ENCODE results near the gene COMMD1.
"Not testable (repeated sequence)": the region's sequence is repeated elsewhere in the genome, so short reads cannot be mapped to it uniquely, and the experiment has no call there.

Gene COMMD1

DNA sequence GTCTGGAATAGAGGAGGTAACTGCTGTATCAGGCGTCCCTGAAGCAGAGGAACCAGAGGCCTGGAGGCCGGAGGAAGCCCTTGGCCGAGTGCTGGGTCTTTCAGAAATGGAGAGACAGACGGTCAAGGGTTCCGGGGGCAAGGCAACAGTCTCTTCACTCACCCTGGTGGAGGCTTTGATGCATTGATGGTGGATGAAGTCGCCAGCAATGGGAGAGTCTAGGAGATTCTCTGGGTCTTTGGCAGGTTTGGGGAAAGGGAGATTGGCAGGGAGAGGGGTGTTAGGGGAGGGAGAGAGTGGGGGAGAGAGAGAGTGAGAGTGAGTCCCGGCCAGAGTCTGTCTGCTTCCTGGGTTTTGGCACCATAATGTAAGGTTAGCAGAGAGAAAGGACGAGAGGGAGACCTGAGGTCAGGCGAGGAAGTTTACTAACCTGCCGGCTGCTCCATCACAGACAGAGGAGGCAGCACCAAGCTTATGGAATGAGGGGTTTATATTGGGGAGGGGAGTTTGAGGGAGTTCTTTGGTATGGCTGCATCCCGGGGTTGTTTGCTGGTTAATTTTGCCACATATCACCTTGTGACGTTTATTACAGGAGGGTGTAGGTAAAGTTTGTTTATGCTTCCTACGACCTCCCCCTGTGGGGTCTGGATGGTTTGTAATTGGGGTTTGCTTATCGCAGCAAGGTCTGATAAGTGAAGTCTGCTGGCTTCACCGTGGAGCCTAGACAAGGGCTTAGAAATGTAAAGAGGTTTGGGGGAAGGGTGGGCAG is 19.6 kb downstream of the COMMD1 start:
- DNase-seq (ENCODE audit: low read depth in 1 of 2, low spot score in 1 of 2): no peak

DNA sequence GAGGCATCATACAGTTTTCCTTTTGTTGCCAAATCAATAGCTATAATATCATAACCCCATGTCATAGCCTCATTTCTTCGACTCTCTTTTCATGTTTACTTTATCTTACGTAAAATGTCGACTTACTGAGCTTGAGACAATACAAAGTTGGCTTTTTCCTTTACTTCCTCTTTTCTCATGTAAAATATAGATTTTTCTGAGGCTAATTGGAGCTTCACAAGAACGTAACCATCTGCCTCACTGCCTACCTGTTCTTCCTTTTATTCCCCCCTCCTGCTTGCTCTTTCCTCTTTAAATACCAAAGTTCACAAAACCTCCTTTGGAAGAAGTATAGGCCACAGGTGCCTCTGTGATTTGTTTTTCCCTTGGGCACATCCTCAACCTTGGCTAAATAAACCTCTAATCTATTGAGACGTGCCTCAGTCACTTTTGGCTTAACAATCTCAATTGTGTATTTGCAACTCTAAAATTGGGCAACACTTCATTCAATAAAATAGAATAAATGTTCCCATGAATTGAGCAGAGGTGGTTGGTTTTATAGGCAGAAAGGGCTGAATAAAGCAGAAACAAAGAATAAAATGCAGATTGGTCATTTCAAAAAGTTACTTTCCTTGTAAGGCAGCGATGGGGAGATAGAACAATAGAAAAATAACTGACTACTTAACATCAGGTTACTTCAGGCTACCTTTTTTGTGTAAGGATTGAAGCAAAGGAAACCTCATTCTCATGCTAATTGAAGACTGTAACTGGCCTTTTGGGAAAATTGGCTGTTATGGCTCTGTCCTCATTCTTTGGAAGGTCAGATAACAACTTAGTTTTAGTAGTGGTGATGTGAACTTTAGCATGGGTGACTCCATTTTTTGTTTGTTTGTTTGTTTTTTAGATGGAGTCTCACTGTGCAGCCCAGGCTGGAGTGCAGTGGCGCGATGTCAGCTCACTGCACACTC is 21.3 kb downstream of the COMMD1 start:
- DNase-seq (ENCODE audit: low read depth in 1 of 2, low spot score in 1 of 2): no peak

DNA sequence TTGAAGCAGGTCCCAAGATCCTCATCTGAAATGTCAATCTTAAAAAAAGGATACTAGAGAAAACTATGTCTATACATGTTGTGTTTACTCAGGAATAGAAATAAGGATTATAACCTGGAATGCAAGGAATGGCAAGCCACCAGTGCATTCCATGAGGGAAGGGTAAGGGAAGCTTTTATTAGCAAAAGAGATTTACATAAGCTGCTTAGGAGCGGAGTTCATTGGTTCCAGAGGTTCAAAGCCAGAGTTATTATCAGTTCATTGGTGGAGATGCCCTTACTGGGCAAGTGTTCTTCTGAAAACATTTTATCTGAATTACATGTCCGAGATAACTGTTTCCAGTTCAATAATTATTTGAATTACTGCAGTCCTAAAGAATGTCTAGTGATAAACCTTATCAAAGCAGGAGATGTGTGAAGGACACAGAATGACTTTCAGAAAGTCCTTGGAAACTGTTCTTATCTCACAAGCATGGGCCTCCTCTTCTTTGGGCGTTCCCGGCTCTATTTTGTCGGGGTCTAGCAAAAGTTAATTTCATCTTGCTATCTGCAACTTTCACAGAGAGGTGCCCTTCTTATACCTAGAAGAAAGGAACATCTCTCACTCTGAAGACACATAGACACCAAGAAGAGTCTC is 23.5 kb downstream of the COMMD1 start:
- DNase-seq (ENCODE audit: low read depth in 1 of 2, low spot score in 1 of 2): no peak

DNA sequence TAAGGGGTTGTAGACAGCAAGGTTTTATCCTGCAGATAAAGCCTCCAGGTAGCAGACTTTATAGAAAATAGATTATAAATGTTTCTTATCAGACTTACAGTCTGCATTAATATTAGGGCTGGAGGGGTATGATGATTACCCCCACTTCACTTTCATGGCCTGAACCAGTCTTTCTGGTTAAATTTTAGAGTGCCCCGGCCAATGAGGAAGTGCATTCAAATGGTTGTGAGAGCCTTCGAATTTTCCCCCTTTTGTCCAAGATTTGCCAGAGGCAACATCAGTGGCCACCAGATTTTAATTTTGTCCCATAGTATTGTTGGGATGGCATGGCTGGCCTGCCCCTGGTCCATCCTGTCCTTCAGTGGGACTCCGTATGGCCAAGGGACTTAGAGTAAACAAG is 31.6 kb downstream of the COMMD1 start:
- DNase-seq (ENCODE audit: low read depth in 1 of 2, low spot score in 1 of 2): no peak

DNA sequence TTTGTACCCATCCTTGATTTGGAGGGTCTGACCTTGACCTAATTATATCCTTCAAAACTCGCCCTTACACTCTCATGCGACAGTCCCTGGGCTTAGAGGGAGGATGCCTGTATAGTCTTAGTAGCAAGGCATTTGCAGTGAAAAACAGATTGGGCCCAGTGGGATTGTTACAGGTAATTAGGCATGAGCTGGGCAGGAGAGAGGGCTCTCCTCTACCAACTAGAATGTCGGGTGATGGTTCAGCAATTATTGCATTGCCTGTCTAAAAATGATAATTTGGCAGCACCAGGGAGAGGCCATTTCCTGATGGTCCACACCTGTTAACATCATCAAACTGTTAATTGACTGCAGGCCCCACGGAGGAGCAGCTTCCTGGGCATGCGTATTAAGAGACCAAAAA is 32.4 kb downstream of the COMMD1 start:
- no peak for DNase-seq (ENCODE audit: low read depth in 1 of 2, low spot score in 1 of 2)

DNA sequence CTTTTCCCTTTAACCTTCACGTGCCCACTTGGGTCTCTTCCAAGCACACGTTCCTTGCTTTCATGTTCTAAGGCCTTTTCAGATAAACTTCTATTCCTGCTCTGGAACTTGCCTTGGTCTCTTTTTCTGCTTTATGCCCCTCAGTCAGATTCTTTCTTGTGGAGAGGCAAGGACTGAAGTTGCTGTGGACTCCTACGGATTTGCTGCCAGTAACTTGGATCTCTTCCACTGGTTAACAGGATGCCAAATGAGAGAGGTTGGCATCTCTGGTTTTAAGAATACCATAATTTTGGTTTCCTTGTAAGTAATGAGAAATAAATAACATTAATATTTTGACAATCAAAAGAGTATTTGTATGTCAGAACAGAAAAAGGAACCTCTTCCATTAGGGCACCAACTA is 33.0 kb downstream of the COMMD1 start:
- no peak for DNase-seq (ENCODE audit: low read depth in 1 of 2, low spot score in 1 of 2)

DNA sequence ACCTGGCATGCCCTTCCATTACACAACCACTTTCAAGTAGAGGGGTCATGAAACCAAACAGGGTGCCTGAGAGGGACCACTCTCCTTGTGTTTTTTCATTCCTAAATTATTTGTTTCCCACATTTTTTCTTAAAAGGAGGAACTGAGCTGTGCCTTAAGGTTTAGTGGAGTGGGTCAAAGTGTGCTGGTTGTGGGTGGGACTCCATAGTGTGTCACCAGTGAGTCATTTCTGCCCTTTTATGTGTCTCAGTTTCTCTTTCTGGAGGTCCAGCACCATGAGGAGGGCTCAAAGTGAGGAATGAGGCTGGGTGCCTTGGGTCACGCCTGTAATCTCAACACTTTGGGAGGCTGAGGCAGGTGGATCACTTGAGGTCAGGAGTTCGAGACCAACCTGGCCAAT is 37.8 kb downstream of the COMMD1 start:
- DNase-seq (ENCODE audit: low read depth in 1 of 2, low spot score in 1 of 2): no peak

DNA sequence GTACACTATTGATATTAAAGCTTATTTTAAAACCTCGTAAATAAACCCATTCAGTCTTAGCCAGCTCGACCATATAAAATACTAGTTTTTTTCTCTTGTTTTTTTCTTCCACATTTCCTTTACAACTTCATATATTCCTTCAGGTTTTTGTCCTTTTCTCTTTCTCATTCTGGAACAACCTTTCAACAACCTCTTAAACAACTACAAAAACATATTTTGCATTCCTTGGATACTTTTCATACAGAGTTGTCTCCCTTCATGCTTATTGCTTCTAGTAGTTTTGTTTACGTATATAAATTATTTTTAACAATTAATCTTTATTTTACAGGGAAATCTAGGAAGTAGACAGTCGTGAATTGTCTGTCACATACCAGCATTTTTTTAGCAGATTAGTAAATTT is 41.2 kb downstream of the COMMD1 start:
- DNase-seq (ENCODE audit: low read depth in 1 of 2, low spot score in 1 of 2): no peak

DNA sequence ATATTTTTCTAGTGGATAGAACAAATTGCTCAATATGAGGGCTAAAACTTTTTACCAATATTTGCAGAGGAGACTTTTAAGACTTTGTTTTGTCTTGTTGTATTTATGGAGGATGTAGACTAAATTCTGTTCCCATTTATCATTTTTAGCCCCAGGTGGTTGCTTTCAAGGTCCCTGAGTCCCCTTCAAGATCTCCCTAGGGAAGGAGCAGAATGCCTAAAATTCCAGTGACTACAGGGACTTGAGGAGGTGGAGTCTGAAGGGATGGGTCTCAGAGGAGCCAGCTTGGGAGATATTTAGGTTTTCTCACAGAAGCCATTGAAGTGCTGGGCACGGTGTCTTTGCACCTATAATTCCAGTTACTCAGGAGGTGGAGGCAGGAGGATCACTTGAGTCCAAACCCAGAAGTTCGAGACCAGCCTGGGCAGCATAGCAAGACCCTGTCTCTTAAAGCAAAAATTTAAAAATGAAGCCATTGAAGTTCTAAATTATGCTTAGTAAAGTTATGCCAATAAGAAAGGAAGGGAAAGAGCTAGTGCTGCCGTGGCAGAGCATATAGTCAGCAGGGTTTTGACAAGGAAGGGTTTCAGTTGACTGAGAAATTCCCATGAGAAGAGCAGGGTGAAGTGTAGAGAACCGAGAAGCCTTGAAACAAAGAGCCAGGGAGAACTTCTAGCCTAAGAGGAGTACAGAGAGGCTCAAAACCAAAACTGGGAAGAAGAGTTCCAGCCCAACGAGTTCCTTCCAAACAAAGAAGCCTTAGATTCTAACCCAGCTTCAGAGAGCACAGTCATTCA is 43.4 kb downstream of the COMMD1 start:
- DNase-seq (ENCODE audit: low read depth in 1 of 2, low spot score in 1 of 2): no peak

DNA sequence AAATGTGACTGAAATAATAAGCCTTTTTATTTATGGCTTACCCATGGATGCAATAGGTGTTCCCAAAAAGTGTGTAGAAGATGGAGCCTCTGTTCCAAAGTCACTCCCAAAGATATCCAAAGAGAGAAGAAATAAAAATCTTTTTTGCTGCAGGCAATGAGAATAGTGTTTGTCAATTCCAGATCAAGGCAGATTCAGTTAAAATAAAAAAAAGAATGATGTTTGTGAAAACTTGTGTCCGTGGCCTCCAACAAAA is 43.9 kb downstream of the COMMD1 start:
- DNase-seq (ENCODE audit: low read depth in 1 of 2, low spot score in 1 of 2): no peak

DNA sequence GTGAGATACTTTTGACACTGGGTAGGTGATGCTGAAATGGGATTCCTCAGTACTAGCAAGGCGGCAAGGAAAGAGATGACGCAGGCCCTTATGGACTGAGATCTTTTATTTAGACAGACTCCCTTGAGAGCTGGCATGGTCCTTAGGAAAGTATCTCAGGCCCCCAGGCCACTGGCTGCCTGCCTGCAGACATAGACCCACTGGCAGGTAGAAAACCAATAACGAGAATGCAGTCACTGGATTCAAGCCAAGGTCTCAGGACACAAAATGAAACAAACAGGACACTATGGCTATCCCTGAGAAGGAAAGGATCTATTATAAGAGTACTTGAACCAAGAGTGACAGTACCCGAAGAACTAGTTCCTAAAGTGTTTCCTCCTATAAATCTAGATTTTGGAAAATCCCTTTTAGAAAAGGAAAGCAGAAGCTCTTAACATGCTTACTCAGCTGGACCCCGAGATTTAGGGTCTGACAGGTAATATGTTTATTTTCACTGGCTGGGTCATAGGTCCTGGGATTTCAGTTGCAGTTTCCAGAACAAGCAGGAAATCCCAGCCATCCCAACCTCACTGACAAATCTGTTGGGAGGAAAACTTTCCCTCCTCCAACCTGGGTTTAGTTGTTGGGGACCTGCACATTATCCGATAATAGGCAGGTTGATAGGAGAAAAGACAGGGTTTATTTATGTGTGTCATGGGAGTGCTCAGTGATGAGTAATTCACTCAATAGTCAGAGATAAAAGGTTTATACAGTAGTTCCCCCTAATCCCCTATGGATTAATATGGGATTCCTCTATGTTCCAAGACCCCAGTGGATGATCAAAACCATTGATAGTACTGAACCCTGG is 44.5 kb downstream of the COMMD1 start:
- no peak for DNase-seq (ENCODE audit: low read depth in 1 of 2, low spot score in 1 of 2)

DNA sequence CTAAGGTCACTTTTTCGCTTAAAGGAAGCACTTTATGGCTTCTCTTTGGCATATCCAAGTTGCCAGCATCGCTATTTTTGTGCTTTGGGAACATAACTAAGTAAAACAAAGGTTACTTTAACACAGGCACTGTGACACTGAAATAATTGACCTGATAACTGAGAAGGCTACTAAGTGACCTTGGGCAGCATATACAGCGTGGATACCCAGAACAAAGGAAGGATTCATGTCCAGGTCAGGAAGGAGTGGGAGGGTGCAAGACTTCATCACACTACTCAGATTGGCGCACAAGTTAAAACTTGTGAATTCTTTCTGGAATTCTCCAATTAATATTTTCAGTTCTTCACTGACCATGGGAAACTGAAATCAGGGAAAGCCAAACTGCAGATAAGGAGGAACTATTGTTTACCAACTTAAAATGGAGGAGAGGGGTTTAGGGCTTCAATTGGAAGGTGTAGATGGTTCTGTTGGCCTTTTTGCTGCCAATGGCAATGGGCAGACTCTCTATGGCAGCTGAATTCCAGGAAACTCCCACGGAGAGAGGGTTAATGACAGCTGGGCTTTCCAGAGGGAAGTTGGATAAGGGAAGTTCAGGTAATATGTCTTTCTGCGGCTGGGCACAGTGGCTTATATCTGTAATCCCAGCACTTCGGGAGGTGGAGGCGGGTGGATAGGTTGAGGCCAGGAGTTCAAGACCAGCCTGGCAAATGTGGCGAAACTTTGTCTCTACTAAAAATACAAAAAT is 45.3 kb downstream of the COMMD1 start:
- no peak for DNase-seq (ENCODE audit: low read depth in 1 of 2, low spot score in 1 of 2)

DNA sequence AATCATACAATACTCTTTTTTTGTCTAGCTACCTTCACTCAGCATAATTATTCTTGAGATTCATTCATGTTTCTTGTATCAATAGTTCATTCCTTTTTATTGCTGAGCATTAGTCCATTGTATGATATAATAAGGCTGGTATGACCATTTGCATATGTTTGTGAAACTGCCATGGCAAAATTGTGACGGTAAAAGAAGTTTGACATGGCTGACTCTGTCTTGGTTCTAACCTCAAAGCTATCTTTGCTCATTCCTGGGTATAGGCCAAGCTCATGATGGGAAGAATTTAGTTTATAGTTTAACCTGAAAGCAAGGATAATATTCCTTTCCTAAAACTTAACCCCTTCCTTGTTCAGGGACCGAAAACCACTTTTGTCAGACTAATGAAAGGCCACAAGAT is 46.4 kb downstream of the COMMD1 start:
- DNase-seq (ENCODE audit: low read depth in 1 of 2, low spot score in 1 of 2): no peak

DNA sequence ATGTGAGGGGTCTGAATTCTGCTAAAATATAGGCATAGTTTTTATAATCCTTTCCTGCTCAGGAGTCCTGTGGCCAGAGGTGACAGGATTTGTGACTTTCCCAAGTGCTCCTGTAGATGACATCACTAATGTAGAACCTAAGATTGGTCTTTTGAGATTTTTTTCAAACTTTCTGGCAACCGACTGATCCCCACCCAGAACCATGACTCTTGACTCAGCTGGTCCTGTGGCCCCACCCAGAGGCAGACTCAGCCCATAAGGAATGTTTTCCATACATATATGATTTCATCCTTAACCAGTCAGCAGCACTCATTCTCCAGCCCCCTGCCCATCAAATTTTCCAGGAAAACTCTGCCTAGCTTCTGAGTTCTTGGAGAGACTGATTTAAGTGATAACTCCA is 46.8 kb downstream of the COMMD1 start:
- DNase-seq (ENCODE audit: low read depth in 1 of 2, low spot score in 1 of 2): no peak

DNA sequence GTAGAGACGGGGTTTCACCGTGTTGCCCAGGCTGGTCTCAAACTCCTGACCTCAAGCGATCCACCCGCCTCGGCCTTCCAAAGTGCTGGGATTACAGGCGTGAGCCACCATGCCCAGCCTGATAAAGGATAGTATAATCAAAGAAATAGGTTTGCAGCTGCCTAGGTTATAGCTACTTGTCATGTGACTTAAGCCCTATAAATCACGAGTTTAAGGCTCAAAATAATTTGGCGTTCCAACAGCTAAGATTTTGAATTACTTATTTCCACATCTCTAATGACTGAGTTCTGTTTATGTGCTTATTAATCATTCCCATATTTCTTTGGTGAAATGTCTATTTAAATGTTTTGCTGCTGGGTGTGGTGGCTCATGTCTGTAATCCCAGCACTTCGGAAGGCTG is 49.4 kb downstream of the COMMD1 start:
- DNase-seq (ENCODE audit: low read depth in 1 of 2, low spot score in 1 of 2): not testable (repeated sequence)

DNA sequence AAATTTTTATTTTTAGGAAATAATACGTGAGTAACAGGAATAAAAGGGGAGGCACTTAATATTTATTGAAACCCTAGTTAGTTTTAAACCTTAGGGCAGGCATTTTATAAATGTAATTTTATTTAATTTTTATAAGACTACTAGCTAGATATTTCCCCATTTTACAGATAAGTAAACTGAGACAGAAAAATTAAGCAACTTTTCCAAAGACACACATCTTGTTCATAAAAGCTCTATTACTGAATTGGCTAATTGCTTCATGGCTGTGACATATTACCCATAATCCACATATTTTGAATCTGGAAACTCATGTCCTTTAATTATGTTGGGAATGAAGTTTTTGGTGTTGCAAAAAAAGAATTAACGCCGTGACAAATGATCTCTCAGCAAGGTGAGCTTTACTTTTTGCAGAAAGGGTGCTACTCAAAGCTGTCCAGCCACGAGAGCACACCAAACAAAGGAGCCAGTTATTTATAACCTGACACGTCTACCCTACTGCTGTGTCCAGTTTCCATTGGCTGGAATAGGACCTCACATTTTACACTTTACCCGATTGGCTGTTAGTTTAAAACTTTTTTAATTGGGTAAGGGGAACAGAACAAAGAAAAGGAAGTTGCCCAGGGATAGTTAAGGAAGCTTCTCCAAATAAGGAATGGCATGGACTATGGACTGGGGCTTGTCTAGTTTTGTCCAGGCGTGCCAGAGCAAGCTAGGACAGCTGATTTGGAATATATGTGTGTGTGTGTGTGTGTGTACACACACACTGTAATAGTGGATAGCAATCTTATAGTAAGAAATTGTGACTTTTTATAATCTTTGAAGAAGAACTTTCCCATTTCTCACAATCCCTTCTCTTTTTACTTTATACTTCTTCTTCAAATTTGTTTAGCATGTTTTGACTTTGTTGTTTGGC is 54.2 kb downstream of the COMMD1 start:
- DNase-seq (ENCODE audit: low read depth in 1 of 2, low spot score in 1 of 2): no peak

DNA sequence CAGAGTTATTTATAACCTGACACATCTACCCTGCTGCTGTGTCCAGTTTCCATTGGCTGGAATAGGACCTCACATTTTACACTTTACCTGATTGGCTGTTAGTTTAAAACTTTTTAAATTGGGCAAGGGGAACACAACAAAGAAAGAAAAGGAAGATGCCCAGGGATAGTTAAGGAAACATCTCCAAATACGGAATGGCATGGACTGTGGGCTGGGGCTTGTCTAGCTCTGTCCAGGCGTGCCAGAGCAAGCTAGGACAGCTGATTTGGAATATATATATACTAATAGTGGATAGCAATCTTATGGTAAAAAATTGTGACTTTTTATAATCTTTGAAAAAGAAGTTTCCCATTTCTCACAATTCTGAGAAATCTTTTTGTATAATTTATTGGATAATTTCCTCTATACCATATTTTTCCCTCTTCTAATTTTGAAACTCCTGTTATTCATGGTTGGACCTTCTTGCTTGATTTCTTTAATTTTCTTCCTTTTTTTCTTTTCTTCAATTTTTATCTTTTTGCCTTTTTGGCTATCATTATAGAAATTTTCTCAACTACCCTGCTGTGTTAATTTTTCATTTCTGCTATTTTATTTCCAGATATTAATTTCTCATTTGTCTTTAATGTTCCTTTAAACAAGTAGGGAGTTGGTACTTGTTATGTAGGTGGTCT is 55.9 kb downstream of the COMMD1 start:
- no peak for DNase-seq (ENCODE audit: low read depth in 1 of 2, low spot score in 1 of 2)

Data from activated T-helper 1 cell treated with anti-CD3 and anti-CD28 coated beads, Interleukin-2, amount 50 U/mL, for 16 hours (primary cell).